K562 (cell line): ENCODE results near the gene NISCH.

ENCODE experiments used
- CBX1 ChIP-seq: sonication (generic); IDR thresholded peaks from 2 replicates; pipeline ENCODE4 v1.6.1; 2016; ENCODE audit warnings: antibody characterized with exemption, low read depth, mild to moderate bottlenecking
- PKNOX1 ChIP-seq: fragments of 450-650 bp; IDR thresholded peaks from 2 replicates; pipeline ENCODE4 v1.6.1; 2016
- POLR2AphosphoS5 ChIP-seq: IDR thresholded peaks from 2 replicates; pipeline ENCODE4 v1.6.1; 2011; ENCODE audit warnings: mild to moderate bottlenecking, low read depth, low read length, moderate library complexity; ENCODE audit not compliant: control insufficient read depth, insufficient read depth
- STAT5B ChIP-seq: fragments of 250-450 bp; sonication (Bioruptor Pico); IDR thresholded peaks from 2 replicates; pipeline ENCODE4 v1.8.0; 2021; ENCODE audit warnings: mild to moderate bottlenecking, inconsistent platforms
- TEAD4 ChIP-seq, 2 experiments: sonication (generic) in 1 of 2; formaldehyde crosslinking in 1 of 2; IDR thresholded peaks; 2 replicates each; pipeline versions ENCODE4 v1.6.1 to v1.8.0; 2012 to 2022; ENCODE audit warnings: borderline replicate concordance in 1 of 2, inconsistent platforms in 1 of 2, low read length in 1 of 2, mild to moderate bottlenecking in 1 of 2, missing genetic modification reagents in 1 of 2
- TRIM24 ChIP-seq, 2 experiments: fragments of 450-650 bp; IDR thresholded peaks; 2 replicates each; pipeline ENCODE4 v1.6.1; 2016
- TRIM28 ChIP-seq: fragments of 450-650 bp; IDR thresholded peaks from 2 replicates; pipeline ENCODE4 v1.6.1; 2017
- ZFPM2 ChIP-seq: fragments of 250-450 bp; sonication (Bioruptor Pico); IDR thresholded peaks from 2 replicates; pipeline ENCODE4 v1.5.1; 2022; ENCODE audit warnings: mild to moderate bottlenecking

GRCh38 chr3:52454938-52455282 is 494 bp upstream of the NISCH start:
- TF ChIP-seq CBX1 (no peak), TRIM24 (IDR thresholded peaks at IDR 0.05) (no peak), PKNOX1 (no peak), POLR2AphosphoS5 (no peak), ZFPM2 (CRISPR knock-in tag) (no peak), STAT5B (CRISPR knock-in tag) (no peak), TRIM28 (no peak), TEAD4 (IDR thresholded peaks at IDR 0.05; ENCODE audit: low read length) (no peak), TEAD4 (CRISPR knock-in tag; IDR thresholded peaks at IDR 0.05; ENCODE audit: borderline replicate concordance) (no peak)
